Esophagus squamous epithelium (tissue), 4 donors: Measurements from ENCODE around the gene SYT14.

ENCODE experiments used
- CTCF ChIP-seq, 6 experiments: fragments of 450-650 bp in 4 of 6; fragments of 200-600 bp in 2 of 6; sonication (generic) in 2 of 6; IDR thresholded peaks; one replicate each; pipeline ENCODE4 v1.5.1; 2016 to 2019; ENCODE audit warnings: antibody characterized with exemption in 6 of 6, mild to moderate bottlenecking in 4 of 6, moderate library complexity in 4 of 6
- POLR2A ChIP-seq, 4 donors: fragments of 450-650 bp; IDR thresholded peaks; one replicate each; pipeline ENCODE4 v1.6.1; 2017; ENCODE audit warnings: antibody characterized with exemption in 4 of 4, mild to moderate bottlenecking in 4 of 4, moderate library complexity in 3 of 4

- TF ChIP-seq CTCF (IDR thresholded peaks at IDR 0.05): no peak
- TF ChIP-seq POLR2A (IDR thresholded peaks at IDR 0.05): no peak
Observed at GRCh38 chr1:210001751-210002150, 63.7 kb downstream of the SYT14 start.
